ENCODE measurements around the gene ZBTB16. TPM values are rescaled to one million over a fixed set of nuclear protein-coding genes. Genes with fewer than 3 reads are reported as not detected.

ZBTB16 gene
- total RNA-seq, 4 donors from 2014 or later: 25.5 to 302 (median 151) TPM

DNA sequence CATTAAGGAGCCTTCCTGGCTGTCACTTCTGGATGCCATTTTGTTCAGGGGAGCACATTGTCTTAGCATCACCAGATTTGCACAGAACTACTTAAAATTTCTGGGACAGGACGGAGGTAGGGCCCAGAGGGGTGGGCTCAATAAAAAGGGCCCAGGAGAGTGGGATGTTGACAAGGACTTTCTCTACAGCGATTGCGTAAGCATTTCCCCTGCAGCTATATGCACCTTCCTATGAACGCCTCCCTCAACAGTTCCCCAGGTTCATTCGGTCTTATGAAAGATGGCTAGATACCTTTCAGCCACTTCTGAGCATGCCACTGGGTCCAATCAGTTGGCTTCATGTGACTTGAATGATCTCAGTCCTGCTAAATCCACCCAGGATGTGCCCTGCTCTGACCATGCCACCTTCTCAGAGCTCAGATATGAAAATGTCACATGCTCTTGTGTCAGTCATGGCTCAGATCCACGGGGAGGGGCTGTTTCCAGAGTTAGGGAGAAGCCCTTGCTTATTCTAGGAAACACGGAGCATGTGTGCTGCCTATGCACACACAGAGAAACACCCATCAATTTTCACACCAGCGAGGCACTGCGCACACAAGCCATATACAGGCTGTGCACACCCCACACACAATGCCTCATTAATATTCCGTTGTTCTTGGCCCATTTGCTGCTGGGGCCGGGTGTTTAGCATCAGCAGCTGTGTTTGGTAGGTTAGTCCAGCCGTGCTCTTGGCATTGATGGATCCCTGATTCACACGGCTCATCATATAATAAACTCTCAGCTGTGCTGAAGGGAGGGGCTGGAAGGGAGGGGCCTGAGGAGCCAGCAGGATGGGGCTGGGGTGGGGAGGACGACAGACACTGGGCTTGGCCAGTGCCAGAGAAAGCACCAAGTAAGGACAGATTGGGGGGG is 184.2 kb downstream of the ZBTB16 start:
- Histone ChIP-seq H3K27ac (peak overlapping the region; percentile 26 to 30), H3K4me1 (no peaks in the 10 kb centered on the region), H3K27me3 (no peaks in the 10 kb centered on the region), H3K4me3 (no peak overlapping the region), H3K36me3 (no peaks in the 10 kb centered on the region), H3K9me3 (no peaks in the 10 kb centered on the region)
- no peak for DNase-seq
- TF ChIP-seq POLR2A (IDR thresholded peaks at IDR 0.05): no peak
- TF ChIP-seq, protein P1, sequence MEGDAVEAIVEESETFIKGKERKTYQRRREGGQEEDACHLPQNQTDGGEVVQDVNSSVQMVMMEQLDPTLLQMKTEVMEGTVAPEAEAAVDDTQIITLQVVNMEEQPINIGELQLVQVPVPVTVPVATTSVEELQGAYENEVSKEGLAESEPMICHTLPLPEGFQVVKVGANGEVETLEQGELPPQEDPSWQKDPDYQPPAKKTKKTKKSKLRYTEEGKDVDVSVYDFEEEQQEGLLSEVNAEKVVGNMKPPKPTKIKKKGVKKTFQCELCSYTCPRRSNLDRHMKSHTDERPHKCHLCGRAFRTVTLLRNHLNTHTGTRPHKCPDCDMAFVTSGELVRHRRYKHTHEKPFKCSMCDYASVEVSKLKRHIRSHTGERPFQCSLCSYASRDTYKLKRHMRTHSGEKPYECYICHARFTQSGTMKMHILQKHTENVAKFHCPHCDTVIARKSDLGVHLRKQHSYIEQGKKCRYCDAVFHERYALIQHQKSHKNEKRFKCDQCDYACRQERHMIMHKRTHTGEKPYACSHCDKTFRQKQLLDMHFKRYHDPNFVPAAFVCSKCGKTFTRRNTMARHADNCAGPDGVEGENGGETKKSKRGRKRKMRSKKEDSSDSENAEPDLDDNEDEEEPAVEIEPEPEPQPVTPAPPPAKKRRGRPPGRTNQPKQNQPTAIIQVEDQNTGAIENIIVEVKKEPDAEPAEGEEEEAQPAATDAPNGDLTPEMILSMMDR (IDR thresholded peaks at IDR 0.05): no peak
- intact Hi-C loops (cut with DNase I; ENCODE audit: low total_unique reads): no loop called here

DNA sequence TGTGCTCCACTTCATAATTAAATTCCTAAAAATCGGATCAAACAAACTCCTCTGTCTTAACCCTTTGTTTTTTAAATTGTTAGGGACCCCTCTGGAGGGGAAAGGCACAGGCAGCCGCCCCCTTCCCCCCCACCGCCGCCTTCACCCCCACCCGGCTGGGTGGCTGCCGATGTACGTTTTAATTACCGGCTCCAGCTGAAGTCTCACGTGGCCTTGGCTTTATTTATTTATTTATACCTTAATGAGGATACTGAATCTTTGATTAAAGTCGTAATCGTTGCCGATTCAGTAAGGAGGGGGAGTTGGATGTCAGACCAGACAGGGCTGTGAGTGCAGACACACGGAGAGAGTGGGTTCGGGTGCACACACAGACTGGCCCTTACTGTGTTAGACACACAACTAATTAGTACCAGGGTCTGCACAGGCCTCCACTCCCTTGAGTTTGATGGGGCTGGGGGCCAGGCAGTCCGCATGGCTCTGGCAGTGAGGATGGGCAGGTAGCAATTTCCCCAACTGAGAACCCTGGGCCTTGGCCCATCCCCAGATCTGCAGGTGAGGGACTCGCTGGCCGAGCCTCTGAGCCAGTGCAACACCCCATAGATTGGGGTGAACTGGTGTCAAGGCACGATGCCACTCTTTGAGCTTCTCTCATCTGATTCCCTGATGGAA is 185.3 kb downstream of the ZBTB16 start:
- no peak for DNase-seq
- H3K27ac ChIP-seq: no peak overlapping the region
- H3K4me3 ChIP-seq: no peak overlapping the region
- H3K4me1 ChIP-seq: no peaks in the 10 kb centered on the region
- no peaks in the 10 kb centered on the region for H3K36me3 ChIP-seq
- no peaks in the 10 kb centered on the region for H3K9me3 ChIP-seq
- TF ChIP-seq POLR2A (IDR thresholded peaks at IDR 0.05): no peak
- TF ChIP-seq, protein P1 (IDR thresholded peaks at IDR 0.05): no peak
- H3K27me3 ChIP-seq: no peaks in the 10 kb centered on the region
- intact Hi-C loops (cut with DNase I; ENCODE audit: low total_unique reads): no loop called here

DNA sequence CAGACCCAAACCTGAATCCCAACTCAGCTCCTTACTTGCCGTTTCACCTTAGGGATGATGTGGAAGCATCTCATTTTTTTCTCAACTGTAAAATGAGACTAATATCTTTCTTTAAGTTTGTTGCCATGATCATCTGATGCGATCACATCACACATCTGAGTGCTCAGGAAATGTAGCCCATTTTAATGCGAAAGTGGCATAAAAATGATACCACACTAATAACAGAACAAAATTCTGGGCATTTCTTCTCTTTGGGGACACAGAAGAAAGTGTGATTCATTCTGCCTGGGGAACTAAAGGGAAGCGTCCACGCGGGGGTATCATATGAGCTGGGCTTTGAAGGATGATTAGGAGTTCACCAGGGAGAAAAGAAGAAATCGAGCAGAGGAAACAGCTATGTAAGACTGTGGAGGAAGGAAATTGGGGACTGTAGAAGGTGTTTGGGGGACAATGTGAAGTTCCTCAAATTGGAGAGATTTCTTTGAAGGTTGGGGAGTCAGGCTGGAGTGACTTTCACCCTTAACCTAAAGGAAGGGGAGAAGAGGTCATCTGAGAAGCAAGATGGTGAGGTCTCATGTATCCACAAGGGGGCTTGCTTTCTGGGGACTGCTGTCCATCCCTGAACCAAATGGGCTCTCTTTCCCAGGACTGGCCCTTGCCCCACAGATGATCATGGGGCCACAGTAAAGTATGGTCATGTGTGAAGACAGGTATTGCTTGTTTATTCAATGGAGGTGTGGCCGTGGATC is 187.0 kb downstream of the ZBTB16 start:
- H3K27ac ChIP-seq: no peak overlapping the region
- no peaks in the 10 kb centered on the region for H3K9me3 ChIP-seq
- no peak for TF ChIP-seq POLR2A (IDR thresholded peaks at IDR 0.05)
- TF ChIP-seq, protein P1 (IDR thresholded peaks at IDR 0.05): no peak
- intact Hi-C loops (cut with DNase I; ENCODE audit: low total_unique reads): no loop called here
- H3K27me3 ChIP-seq: no peaks in the 10 kb centered on the region
- H3K36me3 ChIP-seq: no peaks in the 10 kb centered on the region
- DNase-seq: no peak
- H3K4me1 ChIP-seq: peaks cover 0 to 8% of the 10 kb centered on the region in 2 donors
- no peak overlapping the region for H3K4me3 ChIP-seq

DNA sequence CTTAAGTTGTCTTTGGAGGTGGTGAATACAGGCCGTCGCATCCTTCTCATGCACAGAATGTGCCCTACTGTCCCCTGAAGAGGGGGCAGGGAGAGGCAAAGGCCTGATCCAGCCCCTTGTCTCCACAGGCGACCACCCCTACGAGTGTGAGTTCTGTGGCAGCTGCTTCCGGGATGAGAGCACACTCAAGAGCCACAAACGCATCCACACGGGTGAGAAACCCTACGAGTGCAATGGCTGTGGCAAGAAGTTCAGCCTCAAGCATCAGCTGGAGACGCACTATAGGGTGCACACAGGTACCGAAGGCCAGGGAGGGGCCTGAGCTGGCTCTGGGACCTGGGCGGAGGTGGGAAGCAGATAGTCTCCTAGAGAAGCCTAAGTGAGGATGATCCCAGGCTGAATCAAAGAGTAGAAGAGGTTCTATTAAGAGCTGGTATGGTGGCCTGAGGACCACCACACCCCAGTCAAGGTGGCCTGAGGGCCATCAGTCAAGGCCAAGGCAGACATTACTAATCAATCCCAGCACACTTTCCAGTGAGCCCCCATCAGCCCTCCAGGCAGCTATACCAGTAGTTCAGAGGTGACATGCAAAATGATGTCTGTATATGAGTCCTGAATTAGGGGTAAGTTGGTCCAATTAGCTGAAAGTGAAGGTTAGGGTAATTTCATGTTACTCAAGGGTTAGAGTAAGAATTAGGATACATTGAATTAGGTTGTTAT is 187.7 kb downstream of the ZBTB16 start:
- no peak for DNase-seq
- intact Hi-C loops (cut with DNase I; ENCODE audit: low total_unique reads): no loop called here
- H3K4me1 ChIP-seq: peaks cover 5 to 8% of the 10 kb centered on the region in 2 donors
- no peaks in the 10 kb centered on the region for H3K9me3 ChIP-seq
- H3K4me3 ChIP-seq: no peak overlapping the region
- H3K27me3 ChIP-seq: no peaks in the 10 kb centered on the region
- no peak overlapping the region for H3K27ac ChIP-seq
- no peak for TF ChIP-seq POLR2A (IDR thresholded peaks at IDR 0.05)
- TF ChIP-seq, protein P1 (IDR thresholded peaks at IDR 0.05): no peak
- no peaks in the 10 kb centered on the region for H3K36me3 ChIP-seq

All from uterus (tissue), 4 donors.